Liver (tissue), 3 donors: Measurements from ENCODE around the gene SLC25A48.

ENCODE experiments used
- EGR1 ChIP-seq, 2 donors: IDR thresholded peaks; 2 replicates each; pipeline ENCODE4 v1.6.1; 2016 to 2018; ENCODE audit warnings: antibody characterized with exemption in 2 of 2, low read depth in 2 of 2
- FOXA1 ChIP-seq: IDR thresholded peaks from 2 replicates; pipeline ENCODE4 v1.6.1; 2016; ENCODE audit warnings: antibody characterized with exemption
- MAX ChIP-seq: IDR thresholded peaks from 2 replicates; pipeline ENCODE4 v1.6.1; 2016; ENCODE audit warnings: antibody characterized with exemption
- REST ChIP-seq: IDR thresholded peaks from 2 replicates; pipeline ENCODE4 v1.6.1; 2016; ENCODE audit warnings: antibody characterized with exemption, mild to moderate bottlenecking
- RXRA ChIP-seq, 2 donors: IDR thresholded peaks; 2 replicates each; pipeline ENCODE4 v1.6.1; 2017 to 2018; ENCODE audit warnings: antibody characterized with exemption in 2 of 2, mild to moderate bottlenecking in 1 of 2
- SP1 ChIP-seq: IDR thresholded peaks from 2 replicates; pipeline ENCODE4 v1.6.1; 2018; ENCODE audit warnings: antibody characterized with exemption, mild to moderate bottlenecking
- TAF1 ChIP-seq: conservative IDR thresholded peaks from 2 replicates; pipeline ENCODE4 v1.6.1; 2016; ENCODE audit warnings: antibody characterized with exemption, mild to moderate bottlenecking
- ZBTB33 ChIP-seq: IDR thresholded peaks from 2 replicates; pipeline ENCODE4 v1.6.1; 2016; ENCODE audit warnings: antibody characterized with exemption
- TF ChIP-seq, protein P1 (sequence below): fragments of 150-350 bp; IDR thresholded peaks from 2 replicates; pipeline ENCODE4 v1.5.1; 2017; ENCODE audit warnings: improper control_type of control experiment, low read depth, low read length; ENCODE audit not compliant: missing input control
- TF ChIP-seq, protein P2 (sequence below): IDR thresholded peaks from 2 replicates; pipeline ENCODE4 v1.6.1; 2016; ENCODE audit warnings: antibody characterized with exemption
- donor health status: healthy.
- donor health status: healthy.

DNA sequence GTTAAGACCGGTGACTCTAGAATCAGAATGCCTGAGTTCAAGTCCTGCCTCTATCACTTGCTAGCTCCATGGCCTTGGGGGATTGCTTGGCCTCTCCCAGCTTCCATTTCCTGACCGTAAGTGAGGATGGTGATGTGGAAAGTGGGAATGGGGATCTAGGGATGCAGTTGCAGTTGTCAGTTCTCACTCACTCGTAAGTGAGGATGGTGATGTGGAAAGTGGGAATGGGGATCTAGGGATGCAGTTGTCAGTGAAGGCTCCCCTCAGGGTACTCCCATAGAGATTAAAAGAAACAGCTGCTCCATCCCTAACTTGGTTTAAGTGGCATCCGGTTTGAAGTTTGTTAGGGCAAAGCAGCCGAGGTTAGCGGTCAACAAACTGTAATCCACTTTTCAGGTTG, 64.2 kb downstream of the SLC25A48 start:
- TF ChIP-seq, protein P1, sequence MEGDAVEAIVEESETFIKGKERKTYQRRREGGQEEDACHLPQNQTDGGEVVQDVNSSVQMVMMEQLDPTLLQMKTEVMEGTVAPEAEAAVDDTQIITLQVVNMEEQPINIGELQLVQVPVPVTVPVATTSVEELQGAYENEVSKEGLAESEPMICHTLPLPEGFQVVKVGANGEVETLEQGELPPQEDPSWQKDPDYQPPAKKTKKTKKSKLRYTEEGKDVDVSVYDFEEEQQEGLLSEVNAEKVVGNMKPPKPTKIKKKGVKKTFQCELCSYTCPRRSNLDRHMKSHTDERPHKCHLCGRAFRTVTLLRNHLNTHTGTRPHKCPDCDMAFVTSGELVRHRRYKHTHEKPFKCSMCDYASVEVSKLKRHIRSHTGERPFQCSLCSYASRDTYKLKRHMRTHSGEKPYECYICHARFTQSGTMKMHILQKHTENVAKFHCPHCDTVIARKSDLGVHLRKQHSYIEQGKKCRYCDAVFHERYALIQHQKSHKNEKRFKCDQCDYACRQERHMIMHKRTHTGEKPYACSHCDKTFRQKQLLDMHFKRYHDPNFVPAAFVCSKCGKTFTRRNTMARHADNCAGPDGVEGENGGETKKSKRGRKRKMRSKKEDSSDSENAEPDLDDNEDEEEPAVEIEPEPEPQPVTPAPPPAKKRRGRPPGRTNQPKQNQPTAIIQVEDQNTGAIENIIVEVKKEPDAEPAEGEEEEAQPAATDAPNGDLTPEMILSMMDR, result no peak
- TF ChIP-seq EGR1 (IDR thresholded peaks at IDR 0.05; ENCODE audit: low read depth in 2 of 2) (no peak), RXRA (IDR thresholded peaks at IDR 0.05) (no peak), TAF1 (no peak), REST (no peak), ZBTB33 (no peak), SP1 (no peak), MAX (no peak), FOXA1 (no peak)
- TF ChIP-seq, protein P2, sequence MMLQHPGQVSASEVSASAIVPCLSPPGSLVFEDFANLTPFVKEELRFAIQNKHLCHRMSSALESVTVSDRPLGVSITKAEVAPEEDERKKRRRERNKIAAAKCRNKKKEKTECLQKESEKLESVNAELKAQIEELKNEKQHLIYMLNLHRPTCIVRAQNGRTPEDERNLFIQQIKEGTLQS, result no peak
